K562 (cell line): Measurements from ENCODE around the gene TMTC4. TPM values are rescaled to one million over a fixed set of nuclear protein-coding genes. Genes with fewer than 3 reads are reported as not detected.

Source experiments
- ATAC-seq: fragments of 200-7000 bp; cut with Tn5 transposase; 3 replicates; pipeline ENCODE4 v1.9.1; 2020; ENCODE audit warnings: moderate library complexity
- BruUV-seq: library from RNA; stranded (reverse); fragments of 400-500 nt; replicated peaks from 2 replicates; lab custom pipeline; 2021; lab: Mats Ljungman, UMichigan
- CTCF ChIA-PET: fragments of 300-600 bp; formaldehyde crosslinking; extraction: SDS; loops from one replicate; lab custom pipeline; 2021; ENCODE audit warnings: low intra/inter-chr PET ratio; lab: Yijun Ruan, JAX
- POLR2A ChIA-PET: fragments of 300-600, 350-650 bp; sonication (Branson Sonifier 250); formaldehyde crosslinking; extraction: SDS; loops from one replicate; lab custom pipeline; 2021; ENCODE audit warnings: antibody characterized with exemption, inconsistent platforms; lab: Yijun Ruan, JAX
- DNase-seq, 4 experiments: peaks; one replicate each; pipeline versions ENCODE4 v3.0.0 to v3.0.0-alpha.2; 2011 to 2018; ENCODE audit warnings: low spot score in 3 of 4, mixed read lengths in 3 of 4; ENCODE audit errors: extremely low read depth in 1 of 4
- FAIRE-seq: peaks from 2 replicates; lab custom pipeline; 2011; peaks lifted over from hg19 to GRCh38; lab: Jason Lieb, UNC
- H2AFZ ChIP-seq: 2 replicates; pipeline ENCODE4 v1.6.0; 2011; ENCODE audit warnings: low read depth, low read length, control low read depth, inconsistent platforms
- H3K27ac ChIP-seq: fragments of 200-600 bp; 3 replicates; pipeline ENCODE4 v1.8.0; 2011; ENCODE audit warnings: low read depth, mild to moderate bottlenecking, control low read depth, inconsistent platforms, low read length, moderate library complexity, mixed read lengths; ENCODE audit errors: extremely low read depth
- H3K27me3 ChIP-seq, 2 experiments: fragments of 300-600 bp in 1 of 2; 2 replicates in 1 of 2; 3 replicates in 1 of 2; pipeline versions ENCODE4 v1.6.0 to v1.8.0; 2011; ENCODE audit warnings: inconsistent platforms in 2 of 2, low read length in 2 of 2, mild to moderate bottlenecking in 1 of 2, mixed read lengths in 1 of 2, moderate library complexity in 1 of 2; ENCODE audit not compliant: control insufficient read depth in 2 of 2, insufficient read depth in 2 of 2
- H3K36me3 ChIP-seq: fragments of 300-600 bp; 3 replicates; pipeline ENCODE4 v1.8.0; 2011; ENCODE audit warnings: mild to moderate bottlenecking, low read length, inconsistent platforms; ENCODE audit not compliant: control insufficient read depth, insufficient read depth
- H3K4me1 ChIP-seq, 2 experiments: fragments of 200-600 bp in 1 of 2; replicated peaks in 1 of 2; 2 replicates in 1 of 2; 3 replicates in 1 of 2; pipeline versions ENCODE4 v1.5.1 to v1.8.0; 2011; ENCODE audit warnings: inconsistent platforms in 2 of 2, low read length in 2 of 2, mild to moderate bottlenecking in 1 of 2, mixed read lengths in 1 of 2, moderate library complexity in 1 of 2; ENCODE audit not compliant: control insufficient read depth in 2 of 2, insufficient read depth in 2 of 2
- H3K4me2 ChIP-seq: 2 replicates; pipeline ENCODE4 v1.6.1; 2011; ENCODE audit warnings: low read length, control low read depth, inconsistent platforms, mixed read lengths; ENCODE audit not compliant: insufficient read depth
- H3K4me3 ChIP-seq: fragments of 200-600 bp; sonication (generic), shearing (Covaris generic); 2 replicates; pipeline ENCODE4 v1.5.1; 2016; ENCODE audit warnings: control low read depth, inconsistent platforms
- H3K79me2 ChIP-seq: fragments of 200-600 bp; 3 replicates; pipeline ENCODE4 v1.8.0; 2011; ENCODE audit warnings: low read length, inconsistent platforms; ENCODE audit not compliant: control insufficient read depth, insufficient read depth
- H3K9ac ChIP-seq, 2 experiments: 2 replicates each; pipeline versions ENCODE4 v1.6.0 to v1.6.1; 2011; ENCODE audit warnings: low read depth in 2 of 2, low read length in 2 of 2, control low read depth in 1 of 2, inconsistent platforms in 1 of 2, mild to moderate bottlenecking in 1 of 2, mixed read lengths in 1 of 2; ENCODE audit not compliant: insufficient read depth in 1 of 2
- H3K9me1 ChIP-seq: one replicate; pipeline ENCODE4 v1.6.0; 2011; ENCODE audit warnings: inconsistent platforms, mild to moderate bottlenecking, low read length, moderate library complexity; ENCODE audit not compliant: control insufficient read depth, insufficient read depth
- H3K9me3 ChIP-seq: replicated peaks from 2 replicates; pipeline ENCODE4 v1.5.1; 2011; ENCODE audit warnings: low read depth, low read length, inconsistent platforms; ENCODE audit not compliant: control insufficient read depth, insufficient read depth
- H4K20me1 ChIP-seq: replicated peaks from 2 replicates; pipeline ENCODE4 v1.6.1; 2011; ENCODE audit warnings: low read length, inconsistent platforms, mixed read lengths; ENCODE audit not compliant: control insufficient read depth, insufficient read depth
- KAT2B ChIP-seq: IDR thresholded peaks from one replicate; pipeline ENCODE4 v1.6.1; 2012; ENCODE audit warnings: low read depth, mild to moderate bottlenecking, control low read depth, inconsistent platforms, low read length, moderate library complexity
- VEZF1 ChIP-seq: fragments of 200-800 bp; sonication (Bioruptor generic); IDR thresholded peaks from 2 replicates; pipeline ENCODE4 v1.6.1; 2017; ENCODE audit warnings: missing genetic modification characterization, missing compliant biosample characterization
- ZBTB26 ChIP-seq: fragments of 450-650 bp; formaldehyde crosslinking; IDR thresholded peaks from 2 replicates; pipeline ENCODE4 v1.4.0; 2022; ENCODE audit warnings: missing genetic modification characterization
- ZNF165 ChIP-seq: fragments of 250-450 bp; sonication (Bioruptor Pico); IDR thresholded peaks from 2 replicates; pipeline ENCODE4 v1.4.0; 2020; ENCODE audit warnings: borderline replicate concordance
- ZNF507 ChIP-seq: conservative IDR thresholded peaks from 2 replicates; pipeline ENCODE4 v1.6.1; 2017; ENCODE audit warnings: missing genetic modification characterization, missing compliant biosample characterization
- WGBS: fragments of 100-300 bp; shearing (Covaris generic); methylation state at CpG from one replicate; pipeline ENCODE4 v1.1.6; 2016; ENCODE audit warnings: low coverage, mixed read lengths; ENCODE audit not compliant: insufficient coverage; ENCODE audit errors: missing lambda C conversion rate; 5-methylcytosine and 5-hydroxymethylcytosine counted together
- in situ Hi-C: fragments of 300-500 bp; cut with MboI; formaldehyde crosslinking; loops from 4 replicates; pipeline ENCODE4 v1.15.0; 2018; ENCODE audit warnings: inconsistent platforms, mixed read lengths
- intact Hi-C: fragments of 100-400 bp; cut with micrococcal nuclease; formaldehyde crosslinking; loops from 2 replicates; pipeline ENCODE4 v1.14.2; 2022
- polyA plus RNA-seq, 8 experiments: library from polyadenylated mRNA; depleted of rRNA in 4 of 8; stranded (reverse) in 5 of 8; unstranded in 3 of 8; fragments of >200 nt; fragmentation: Nextera tagmentation in 2 of 8; fragmentation: Illumina TruSeq in 1 of 8; extraction: Ambion mirVana in 2 of 8; extraction: Trizol in 1 of 8; gene quantifications; 2 replicates each; pipeline versions ENCODE4 v1.2.1 to v1.2.3, GENCODE V29; 2011 to 2014; ENCODE audit warnings: inconsistent platforms in 1 of 8, missing spikeins in 1 of 8
- total RNA-seq, 7 experiments: library from RNA; depleted of rRNA in 6 of 7; stranded (reverse); fragments of >200 nt in 6 of 7; fragmentation: Illumina TruSeq in 2 of 7; extraction: Trizol in 2 of 7; gene quantifications; 2 replicates each; pipeline versions ENCODE4 v1.2.1 to v1.2.3, GENCODE V29; 2011 to 2021; ENCODE audit warnings: low replicate concordance in 1 of 7
- TF ChIP-seq, protein P1 (sequence below): fragments of 450-650 bp; IDR thresholded peaks from 2 replicates; pipeline ENCODE4 v1.6.1; 2016; ENCODE audit warnings: antibody characterized with exemption

Gene TMTC4
- total and polyA plus RNA-seq, 9 of the 15 experiments (the other 6 are each of a cell fraction or from before 2014, with no cell fraction given), result 3.5 to 16.7 (median 11.8) TPM

GRCh38 chr13:100596516-100596915 is 78.1 kb downstream of the TMTC4 start:
- H3K36me3 ChIP-seq, result no peaks in the 10 kb centered on the region
- FAIRE-seq (no peak), ATAC-seq (no peak), DNase-seq (no peak)
- intact Hi-C loops (no loop called here), in situ Hi-C loops (no loop called here)
- no CpG with 5 or more reads among the region's 2 CpGs for WGBS
- ChIA-PET CTCF (no interaction called here), POLR2A (interaction anchor here (0.6 kb wide), 1 partner anchor 106 kb away, joined by 3 read pairs; no protein-coding TSS in a partner anchor)
- no peaks in the 10 kb centered on the region for H3K79me2 ChIP-seq
- H3K27ac ChIP-seq, result no peak overlapping the region
- H3K9ac ChIP-seq, result no peak overlapping the region
- no peaks in the 10 kb centered on the region for H3K27me3 ChIP-seq
- no peaks in the 10 kb centered on the region for H4K20me1 ChIP-seq
- no peak for TF ChIP-seq VEZF1 (CRISPR knock-in tag)
- TF ChIP-seq, protein P1, sequence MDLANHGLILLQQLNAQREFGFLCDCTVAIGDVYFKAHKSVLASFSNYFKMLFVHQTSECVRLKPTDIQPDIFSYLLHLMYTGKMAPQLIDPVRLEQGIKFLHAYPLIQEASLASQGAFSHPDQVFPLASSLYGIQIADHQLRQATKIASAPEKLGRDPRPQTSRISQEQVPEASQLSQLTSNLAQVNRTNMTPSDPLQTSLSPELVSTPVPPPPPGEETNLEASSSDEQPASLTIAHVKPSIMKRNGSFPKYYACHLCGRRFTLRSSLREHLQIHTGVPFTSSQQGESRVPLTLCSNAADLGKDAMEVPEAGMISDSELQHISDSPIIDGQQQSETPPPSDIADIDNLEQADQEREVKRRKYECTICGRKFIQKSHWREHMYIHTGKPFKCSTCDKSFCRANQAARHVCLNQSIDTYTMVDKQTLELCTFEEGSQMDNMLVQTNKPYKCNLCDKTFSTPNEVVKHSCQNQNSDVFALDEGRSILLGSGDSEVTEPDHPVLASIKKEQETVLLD, result no peak
- TF ChIP-seq ZNF165 (CRISPR knock-in tag), result no peak
- TF ChIP-seq KAT2B, result no peak
- no peak for TF ChIP-seq ZBTB26 (CRISPR knock-in tag)
- TF ChIP-seq ZNF507, result no peak
- no peak overlapping the region for H3K4me2 ChIP-seq
- no peak overlapping the region for H2AFZ ChIP-seq
- H3K4me3 ChIP-seq, result no peak overlapping the region
- no peaks in the 10 kb centered on the region for H3K9me1 ChIP-seq
- H3K4me1 ChIP-seq, result peaks cover 7 to 15% of the 10 kb centered on the region in 2 experiments
- no TSS peak for BruUV-seq
- no peaks in the 10 kb centered on the region for H3K9me3 ChIP-seq
